ENCODE data around the gene CMTM7. TPM values are rescaled to one million over a fixed set of nuclear protein-coding genes. Genes with fewer than 3 reads are reported as not detected.

Gene CMTM7
- polyA plus RNA-seq, 1 of the 3 experiments (the other 2 are of a cell fraction) = 50.1 TPM

DNA sequence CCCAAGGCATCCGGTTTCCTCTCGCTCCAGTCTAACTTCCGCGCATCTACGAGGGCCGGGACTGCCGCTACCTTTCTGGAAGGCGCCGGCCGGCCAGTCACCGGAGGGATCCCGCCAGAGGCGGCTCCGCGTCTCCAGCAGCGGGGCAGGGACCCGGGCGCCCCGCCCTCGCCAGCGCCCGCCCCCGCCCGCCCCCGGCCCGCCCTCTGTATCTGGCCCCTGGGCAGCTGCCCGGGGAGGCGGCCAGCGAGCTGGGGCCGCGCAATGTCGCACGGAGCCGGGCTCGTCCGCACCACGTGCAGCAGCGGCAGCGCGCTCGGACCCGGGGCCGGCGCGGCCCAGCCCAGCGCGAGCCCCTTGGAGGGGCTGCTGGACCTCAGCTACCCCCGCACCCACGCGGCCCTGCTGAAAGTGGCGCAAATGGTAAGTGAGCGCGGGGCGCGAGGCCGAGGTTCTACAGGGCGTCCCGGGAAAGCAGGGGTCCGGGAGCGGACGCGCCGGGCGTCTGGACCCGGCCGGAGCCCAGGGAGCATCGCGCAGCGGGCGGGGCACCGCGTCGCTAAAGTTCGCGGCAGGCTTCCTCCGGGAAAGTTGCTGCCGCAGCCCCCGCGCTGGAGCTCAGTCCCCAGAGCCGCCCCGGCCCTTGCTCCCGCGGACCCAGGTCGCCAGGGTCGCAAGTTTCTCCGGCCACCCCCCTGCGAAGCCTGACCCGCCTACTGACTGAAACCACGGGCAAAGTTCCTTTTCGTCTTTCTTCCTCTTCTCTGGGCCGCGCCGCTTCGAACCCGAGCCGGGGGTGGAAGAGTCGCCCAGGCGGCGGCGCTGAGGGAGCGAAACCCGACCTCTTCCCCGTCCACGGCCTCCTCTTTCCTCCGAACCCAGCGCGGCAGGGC, at the start of gene CMTM7 (continued):
- TF ChIP-seq, protein P1, sequence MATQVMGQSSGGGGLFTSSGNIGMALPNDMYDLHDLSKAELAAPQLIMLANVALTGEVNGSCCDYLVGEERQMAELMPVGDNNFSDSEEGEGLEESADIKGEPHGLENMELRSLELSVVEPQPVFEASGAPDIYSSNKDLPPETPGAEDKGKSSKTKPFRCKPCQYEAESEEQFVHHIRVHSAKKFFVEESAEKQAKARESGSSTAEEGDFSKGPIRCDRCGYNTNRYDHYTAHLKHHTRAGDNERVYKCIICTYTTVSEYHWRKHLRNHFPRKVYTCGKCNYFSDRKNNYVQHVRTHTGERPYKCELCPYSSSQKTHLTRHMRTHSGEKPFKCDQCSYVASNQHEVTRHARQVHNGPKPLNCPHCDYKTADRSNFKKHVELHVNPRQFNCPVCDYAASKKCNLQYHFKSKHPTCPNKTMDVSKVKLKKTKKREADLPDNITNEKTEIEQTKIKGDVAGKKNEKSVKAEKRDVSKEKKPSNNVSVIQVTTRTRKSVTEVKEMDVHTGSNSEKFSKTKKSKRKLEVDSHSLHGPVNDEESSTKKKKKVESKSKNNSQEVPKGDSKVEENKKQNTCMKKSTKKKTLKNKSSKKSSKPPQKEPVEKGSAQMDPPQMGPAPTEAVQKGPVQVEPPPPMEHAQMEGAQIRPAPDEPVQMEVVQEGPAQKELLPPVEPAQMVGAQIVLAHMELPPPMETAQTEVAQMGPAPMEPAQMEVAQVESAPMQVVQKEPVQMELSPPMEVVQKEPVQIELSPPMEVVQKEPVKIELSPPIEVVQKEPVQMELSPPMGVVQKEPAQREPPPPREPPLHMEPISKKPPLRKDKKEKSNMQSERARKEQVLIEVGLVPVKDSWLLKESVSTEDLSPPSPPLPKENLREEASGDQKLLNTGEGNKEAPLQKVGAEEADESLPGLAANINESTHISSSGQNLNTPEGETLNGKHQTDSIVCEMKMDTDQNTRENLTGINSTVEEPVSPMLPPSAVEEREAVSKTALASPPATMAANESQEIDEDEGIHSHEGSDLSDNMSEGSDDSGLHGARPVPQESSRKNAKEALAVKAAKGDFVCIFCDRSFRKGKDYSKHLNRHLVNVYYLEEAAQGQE (IDR thresholded peaks at IDR 0.05; ENCODE audit: low read depth, low read length) = 0 out of 2 replicates have a peak, but pooled peaks have one; percentile 3
- TF ChIP-seq NRF1 (IDR thresholded peaks at IDR 0.05; ENCODE audit: low read depth, low read length) = 0 out of 2 replicates have a peak, but pooled peaks have one; percentile 11
- TF ChIP-seq, protein P2, sequence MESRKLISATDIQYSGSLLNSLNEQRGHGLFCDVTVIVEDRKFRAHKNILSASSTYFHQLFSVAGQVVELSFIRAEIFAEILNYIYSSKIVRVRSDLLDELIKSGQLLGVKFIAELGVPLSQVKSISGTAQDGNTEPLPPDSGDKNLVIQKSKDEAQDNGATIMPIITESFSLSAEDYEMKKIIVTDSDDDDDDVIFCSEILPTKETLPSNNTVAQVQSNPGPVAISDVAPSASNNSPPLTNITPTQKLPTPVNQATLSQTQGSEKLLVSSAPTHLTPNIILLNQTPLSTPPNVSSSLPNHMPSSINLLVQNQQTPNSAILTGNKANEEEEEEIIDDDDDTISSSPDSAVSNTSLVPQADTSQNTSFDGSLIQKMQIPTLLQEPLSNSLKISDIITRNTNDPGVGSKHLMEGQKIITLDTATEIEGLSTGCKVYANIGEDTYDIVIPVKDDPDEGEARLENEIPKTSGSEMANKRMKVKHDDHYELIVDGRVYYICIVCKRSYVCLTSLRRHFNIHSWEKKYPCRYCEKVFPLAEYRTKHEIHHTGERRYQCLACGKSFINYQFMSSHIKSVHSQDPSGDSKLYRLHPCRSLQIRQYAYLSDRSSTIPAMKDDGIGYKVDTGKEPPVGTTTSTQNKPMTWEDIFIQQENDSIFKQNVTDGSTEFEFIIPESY (IDR thresholded peaks at IDR 0.05; ENCODE audit: borderline replicate concordance, low read depth) = no peak
- TF ChIP-seq GATA2 (CRISPR knock-in tag; IDR thresholded peaks at IDR 0.05) = no peak
- no peak for TF ChIP-seq RAD21 (IDR thresholded peaks at IDR 0.05; ENCODE audit: low read length)
- TF ChIP-seq, protein P3, sequence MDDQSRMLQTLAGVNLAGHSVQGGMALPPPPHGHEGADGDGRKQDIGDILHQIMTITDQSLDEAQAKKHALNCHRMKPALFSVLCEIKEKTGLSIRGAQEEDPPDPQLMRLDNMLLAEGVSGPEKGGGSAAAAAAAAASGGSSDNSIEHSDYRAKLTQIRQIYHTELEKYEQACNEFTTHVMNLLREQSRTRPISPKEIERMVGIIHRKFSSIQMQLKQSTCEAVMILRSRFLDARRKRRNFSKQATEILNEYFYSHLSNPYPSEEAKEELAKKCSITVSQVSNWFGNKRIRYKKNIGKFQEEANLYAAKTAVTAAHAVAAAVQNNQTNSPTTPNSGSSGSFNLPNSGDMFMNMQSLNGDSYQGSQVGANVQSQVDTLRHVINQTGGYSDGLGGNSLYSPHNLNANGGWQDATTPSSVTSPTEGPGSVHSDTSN (IDR thresholded peaks at IDR 0.05) = no peak
- no peak for TF ChIP-seq RFX5 (IDR thresholded peaks at IDR 0.05; ENCODE audit: low read length)

DNA sequence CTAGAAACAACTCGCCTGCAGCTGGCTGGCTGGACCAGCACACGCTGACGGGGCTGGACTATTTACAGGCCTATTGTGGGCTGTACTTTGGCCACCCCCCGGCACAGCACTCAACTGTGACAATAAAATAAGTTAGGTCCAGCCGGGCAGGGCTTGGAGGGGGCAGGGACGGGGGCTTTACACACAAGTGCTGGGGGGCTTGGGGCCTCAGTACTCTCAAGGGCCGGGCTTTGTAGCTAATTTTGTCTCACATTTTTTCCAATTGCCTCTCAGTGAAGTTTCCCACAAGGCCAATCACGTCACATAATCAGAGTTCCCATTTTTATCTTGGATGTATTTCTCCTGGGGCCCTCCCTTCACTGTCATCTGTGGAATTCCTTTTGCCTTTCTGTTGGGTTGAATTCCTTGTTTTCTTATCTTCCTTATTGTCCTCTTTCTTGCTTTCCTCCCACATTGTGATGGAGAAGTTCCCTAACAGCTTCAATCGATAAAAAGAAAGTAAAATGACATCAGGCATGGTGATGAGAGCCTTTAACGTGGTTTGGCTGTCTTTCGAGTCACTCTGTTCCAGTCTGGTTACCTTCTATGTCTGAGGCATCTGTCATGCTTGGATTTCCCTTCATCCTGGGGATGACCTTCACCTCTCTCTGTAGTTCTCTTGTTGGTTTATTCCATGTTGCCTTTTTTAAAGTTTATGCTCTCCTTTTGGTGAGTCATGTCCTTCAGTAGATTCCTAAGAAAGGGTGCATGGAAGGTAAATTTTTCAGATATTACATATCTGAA, 44.1 kb upstream of the CMTM7 start:
- H3K79me2 ChIP-seq (ENCODE audit: insufficient read depth) = no peaks in the 10 kb centered on the region
- no peaks in the 10 kb centered on the region for H3K36me3 ChIP-seq (replicated peaks in 1 of 2; ENCODE audit: control insufficient read depth in 1 of 2, insufficient read depth in 2 of 2, low read length in 1 of 2)
- no peak for DNase-seq
- H3K4me2 ChIP-seq = no peak overlapping the region
- no peaks in the 10 kb centered on the region for H3K27me3 ChIP-seq (ENCODE audit: insufficient read depth)
- no peak overlapping the region for H3K4me3 ChIP-seq (ENCODE audit: low read depth in 2 of 2, low read length in 1 of 2)
- no peak overlapping the region for H3K9ac ChIP-seq
- no peaks in the 10 kb centered on the region for H3K4me1 ChIP-seq (ENCODE audit: control insufficient read depth in 1 of 2, insufficient read depth in 2 of 2, low read depth in 1 of 2, low read length in 1 of 2)
- no peak overlapping the region for H3K27ac ChIP-seq (ENCODE audit: low read depth in 2 of 2, low read length in 1 of 2)
- H4K20me1 ChIP-seq (ENCODE audit: insufficient read depth) = no peaks in the 10 kb centered on the region
- H3K9me3 ChIP-seq = no peaks in the 10 kb centered on the region
- CTCF ChIA-PET = interaction anchor here (1.0 to 1.2 kb wide), 3 partner anchors 28 to 172 kb away, joined by 3 read pairs; no protein-coding TSS in a partner anchor
- no peaks in the 10 kb centered on the region for H3K9me2 ChIP-seq
- no peak overlapping the region for H2AFZ ChIP-seq (ENCODE audit: low read depth)
- POLR2A ChIA-PET = no interaction called here
- H3F3A ChIP-seq (replicated peaks; ENCODE audit: insufficient read depth) = no peaks in the 10 kb centered on the region
- 76% methylated on average over 11 of the region's 11 CpGs for WGBS (ENCODE audit: low lambda C conversion rate)
- TF ChIP-seq, protein P4, sequence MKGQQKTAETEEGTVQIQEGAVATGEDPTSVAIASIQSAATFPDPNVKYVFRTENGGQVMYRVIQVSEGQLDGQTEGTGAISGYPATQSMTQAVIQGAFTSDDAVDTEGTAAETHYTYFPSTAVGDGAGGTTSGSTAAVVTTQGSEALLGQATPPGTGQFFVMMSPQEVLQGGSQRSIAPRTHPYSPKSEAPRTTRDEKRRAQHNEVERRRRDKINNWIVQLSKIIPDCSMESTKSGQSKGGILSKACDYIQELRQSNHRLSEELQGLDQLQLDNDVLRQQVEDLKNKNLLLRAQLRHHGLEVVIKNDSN (IDR thresholded peaks at IDR 0.05; ENCODE audit: borderline replicate concordance, low read depth) = no peak
- TF ChIP-seq, protein P5, sequence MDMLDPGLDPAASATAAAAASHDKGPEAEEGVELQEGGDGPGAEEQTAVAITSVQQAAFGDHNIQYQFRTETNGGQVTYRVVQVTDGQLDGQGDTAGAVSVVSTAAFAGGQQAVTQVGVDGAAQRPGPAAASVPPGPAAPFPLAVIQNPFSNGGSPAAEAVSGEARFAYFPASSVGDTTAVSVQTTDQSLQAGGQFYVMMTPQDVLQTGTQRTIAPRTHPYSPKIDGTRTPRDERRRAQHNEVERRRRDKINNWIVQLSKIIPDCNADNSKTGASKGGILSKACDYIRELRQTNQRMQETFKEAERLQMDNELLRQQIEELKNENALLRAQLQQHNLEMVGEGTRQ (IDR thresholded peaks at IDR 0.05; ENCODE audit: borderline replicate concordance, low read depth, low read length) = no peak
- TF ChIP-seq RXRA (IDR thresholded peaks at IDR 0.05; ENCODE audit: borderline replicate concordance, low read depth) (no peak), NFIC (IDR thresholded peaks at IDR 0.05; ENCODE audit: borderline replicate concordance) (no peak), CHD2 (IDR thresholded peaks at IDR 0.05; ENCODE audit: low read length, partially characterized antibody) (no peak), GATA2 (CRISPR knock-in tag; IDR thresholded peaks at IDR 0.05) (no peak), GABPA (IDR thresholded peaks at IDR 0.05; ENCODE audit: low read depth) (no peak), FOXJ3 (CRISPR knock-in tag; IDR thresholded peaks at IDR 0.05) (no peak), NRF1 (IDR thresholded peaks at IDR 0.05; ENCODE audit: low read depth, low read length) (no peak)
- TF ChIP-seq, protein P1 (IDR thresholded peaks at IDR 0.05; ENCODE audit: low read depth, low read length) = no peak

Measured in SK-N-SH (cell line).